NB4 (cell line): ENCODE data around the gene UBE2L3.
"Not testable (repeated sequence)": the region's sequence is repeated elsewhere in the genome, so short reads cannot be mapped to it uniquely, and the experiment has no call there.

ENCODE experiments used
- DNase-seq: peaks from one replicate; pipeline ENCODE4 v3.0.0; 2010; ENCODE audit warnings: low read depth
- H3K4me3 ChIP-seq: one replicate; pipeline ENCODE4 v1.5.1; 2011; ENCODE audit warnings: mild to moderate bottlenecking, low read depth, low read length, moderate library complexity
- MYC ChIP-seq: IDR thresholded peaks from 2 replicates; pipeline ENCODE4 v1.6.1; 2011; ENCODE audit warnings: low read depth, low read length
- POLR2A ChIP-seq: IDR thresholded peaks from 2 replicates; pipeline ENCODE4 v1.6.1; 2011; ENCODE audit warnings: mild to moderate bottlenecking; ENCODE audit not compliant: insufficient read length; ENCODE audit errors: extremely low read depth
- TF ChIP-seq, protein P1 (sequence below): IDR thresholded peaks from one replicate; pipeline ENCODE4 v1.5.1; 2012; ENCODE audit warnings: low read depth, low read length
- TF ChIP-seq, protein P2 (sequence below): IDR thresholded peaks from 2 replicates; pipeline ENCODE4 v1.6.1; 2011; ENCODE audit warnings: low read depth, low read length

Gene UBE2L3

GRCh38 chr22:21592422-21592821 is 24.9 kb downstream of the UBE2L3 start:
- no peak overlapping the region for H3K4me3 ChIP-seq
- TF ChIP-seq MYC = no peak
- TF ChIP-seq, protein P1, sequence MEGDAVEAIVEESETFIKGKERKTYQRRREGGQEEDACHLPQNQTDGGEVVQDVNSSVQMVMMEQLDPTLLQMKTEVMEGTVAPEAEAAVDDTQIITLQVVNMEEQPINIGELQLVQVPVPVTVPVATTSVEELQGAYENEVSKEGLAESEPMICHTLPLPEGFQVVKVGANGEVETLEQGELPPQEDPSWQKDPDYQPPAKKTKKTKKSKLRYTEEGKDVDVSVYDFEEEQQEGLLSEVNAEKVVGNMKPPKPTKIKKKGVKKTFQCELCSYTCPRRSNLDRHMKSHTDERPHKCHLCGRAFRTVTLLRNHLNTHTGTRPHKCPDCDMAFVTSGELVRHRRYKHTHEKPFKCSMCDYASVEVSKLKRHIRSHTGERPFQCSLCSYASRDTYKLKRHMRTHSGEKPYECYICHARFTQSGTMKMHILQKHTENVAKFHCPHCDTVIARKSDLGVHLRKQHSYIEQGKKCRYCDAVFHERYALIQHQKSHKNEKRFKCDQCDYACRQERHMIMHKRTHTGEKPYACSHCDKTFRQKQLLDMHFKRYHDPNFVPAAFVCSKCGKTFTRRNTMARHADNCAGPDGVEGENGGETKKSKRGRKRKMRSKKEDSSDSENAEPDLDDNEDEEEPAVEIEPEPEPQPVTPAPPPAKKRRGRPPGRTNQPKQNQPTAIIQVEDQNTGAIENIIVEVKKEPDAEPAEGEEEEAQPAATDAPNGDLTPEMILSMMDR = no peak
- no peak for TF ChIP-seq POLR2A
- TF ChIP-seq, protein P2, sequence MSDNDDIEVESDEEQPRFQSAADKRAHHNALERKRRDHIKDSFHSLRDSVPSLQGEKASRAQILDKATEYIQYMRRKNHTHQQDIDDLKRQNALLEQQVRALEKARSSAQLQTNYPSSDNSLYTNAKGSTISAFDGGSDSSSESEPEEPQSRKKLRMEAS = no peak
- no peak for DNase-seq

- TF ChIP-seq POLR2A (no peak), MYC (no peak)
- TF ChIP-seq, protein P2 = no peak
- TF ChIP-seq, protein P1 = peak; percentile 7
- H3K4me3 ChIP-seq = no peak overlapping the region
- DNase-seq = no peak
Observed at GRCh38 chr22:21593406-21594232, 26.1 kb downstream of the UBE2L3 start.

DNA sequence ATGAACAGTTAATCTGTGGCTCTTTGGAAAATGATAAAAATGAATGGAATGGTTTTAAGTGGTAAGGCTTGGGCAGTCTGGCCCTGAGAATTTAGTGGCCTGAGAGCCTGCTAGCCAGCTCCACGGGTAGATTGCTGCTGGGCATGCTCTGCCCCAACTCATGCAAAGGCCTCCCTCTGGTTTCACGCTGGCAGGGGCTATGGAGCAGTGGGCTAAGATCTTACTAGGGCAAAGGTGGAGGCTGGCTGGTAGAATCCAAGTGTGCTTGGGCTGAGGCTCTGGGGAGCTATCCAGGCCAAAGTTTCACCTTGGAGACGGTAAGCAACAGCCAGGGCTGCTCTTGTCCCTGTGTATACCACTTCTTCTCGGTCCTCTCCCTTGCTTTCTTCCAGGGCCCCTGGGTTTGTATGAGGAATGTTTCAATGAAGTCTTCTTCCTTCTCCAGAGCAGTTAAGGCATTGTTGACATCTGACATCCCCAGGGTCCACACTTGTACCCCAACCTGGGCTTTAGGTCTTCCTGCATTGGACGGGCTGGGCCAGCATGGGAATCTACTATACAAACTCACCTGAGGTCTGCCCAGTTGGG is 27.4 kb downstream of the UBE2L3 start:
- H3K4me3 ChIP-seq = no peak overlapping the region
- TF ChIP-seq, protein P2 = no peak
- TF ChIP-seq, protein P1 = no peak
- no peak for DNase-seq

- H3K4me3 ChIP-seq, DNase-seq: not testable (repeated sequence)
Observed at GRCh38 chr22:21596356-21597135, 29.0 kb downstream of the UBE2L3 start.

DNA sequence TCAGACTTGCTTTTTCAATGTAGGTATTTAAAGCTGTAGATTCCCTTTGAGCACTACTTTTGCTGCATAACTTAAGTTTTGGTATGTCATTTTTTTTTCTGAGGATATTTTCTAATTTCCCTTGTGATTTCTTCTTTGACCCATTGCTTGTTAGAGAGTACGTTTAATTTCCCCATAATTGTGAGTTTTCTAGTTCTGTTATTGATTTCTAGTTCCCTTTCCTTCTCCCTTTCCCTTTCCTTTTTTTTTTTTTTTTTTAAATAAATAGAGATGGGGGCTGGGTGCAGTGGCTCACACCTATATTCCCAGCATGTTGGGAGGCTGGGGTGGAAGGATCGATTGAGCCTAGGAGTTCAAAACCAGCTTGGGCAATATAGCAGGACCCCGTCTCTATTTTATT is 30.8 kb downstream of the UBE2L3 start:
- TF ChIP-seq MYC = no peak
- TF ChIP-seq, protein P1 = no peak
- TF ChIP-seq, protein P2 = no peak
- TF ChIP-seq POLR2A = no peak
- DNase-seq = no peak

More for the DNA sequence above, 30.8 kb downstream of the UBE2L3 start:
- no peak overlapping the region for H3K4me3 ChIP-seq
